Epithelial cell of proximal tubule (primary cell): ENCODE data around the gene MAPK7. TPM values are rescaled to one million over a fixed set of nuclear protein-coding genes. Genes with fewer than 3 reads are reported as not detected.

Source experiments
- DNase-seq: peaks from one replicate; pipeline ENCODE4 v3.0.0-alpha.2; 2011; ENCODE audit warnings: low read depth
- H3K4me3 ChIP-seq: 2 replicates; pipeline ENCODE4 v1.5.1; 2011; ENCODE audit warnings: low read depth, mild to moderate bottlenecking, low read length
- CTCF ChIP-seq: conservative IDR thresholded peaks from 2 replicates; pipeline ENCODE4 v1.5.1; 2012; ENCODE audit warnings: low read depth, mild to moderate bottlenecking, low read length
- total RNA-seq: library from RNA; depleted of rRNA; stranded (reverse); fragments of >200 nt; gene quantifications from 2 replicates; pipeline ENCODE4 v1.2.3, GENCODE V29; 2015

The MAPK7 gene
- total RNA-seq, 1 donor from 2014 or later: 19.0 TPM

- TF ChIP-seq CTCF: no peak
- DNase-seq: no peak
- no peak overlapping the region for H3K4me3 ChIP-seq
These were observed 9.1 kb upstream of the MAPK7 start for GRCh38 chr17:19369107-19369778.

- no peak overlapping the region for H3K4me3 ChIP-seq
- no peak for DNase-seq
- no peak for TF ChIP-seq CTCF
These were observed 8.3 kb upstream of the MAPK7 start for GRCh38 chr17:19369846-19370492.

- TF ChIP-seq CTCF: no peak
- no peak for DNase-seq
- no peak overlapping the region for H3K4me3 ChIP-seq
These were observed 7.8 kb upstream of the MAPK7 start for GRCh38 chr17:19370493-19370960.

- no peak for DNase-seq
- TF ChIP-seq CTCF: no peak
- H3K4me3 ChIP-seq: no peak overlapping the region
These were observed 6.9 kb upstream of the MAPK7 start for GRCh38 chr17:19371259-19372010.

GRCh38 chr17:19372011-19372370 is 6.3 kb upstream of the MAPK7 start:
- DNase-seq: no peak
- no peak for TF ChIP-seq CTCF
- no peak overlapping the region for H3K4me3 ChIP-seq

GRCh38 chr17:19372439-19372838 is 5.9 kb upstream of the MAPK7 start:
- no peak for DNase-seq
- no peak overlapping the region for H3K4me3 ChIP-seq
- no peak for TF ChIP-seq CTCF
